Hepatocyte (in vitro differentiated cells): ENCODE measurements around the gene THSD4. TPM values are rescaled to one million over a fixed set of nuclear protein-coding genes. Genes with fewer than 3 reads are reported as not detected.

Experiments
- DNase-seq: peaks from one replicate; pipeline ENCODE4 v3.0.0-alpha.2; 2016; ENCODE audit warnings: low spot score
- H2AFZ ChIP-seq: fragments of 200-600 bp; sonication (generic); 2 replicates; pipeline ENCODE4 v1.6.0; 2016; ENCODE audit warnings: antibody characterized with exemption, mild to moderate bottlenecking
- H3K27ac ChIP-seq: fragments of 200-600 bp; sonication (generic); 2 replicates; pipeline ENCODE4 v1.5.1; 2016; ENCODE audit warnings: mild to moderate bottlenecking
- H3K27me3 ChIP-seq: fragments of 200-600 bp; sonication (generic); 2 replicates; pipeline ENCODE4 v1.6.1; 2016
- H3K36me3 ChIP-seq: fragments of 200-600 bp; sonication (generic); replicated peaks from 2 replicates; pipeline ENCODE4 v1.5.1; 2016; ENCODE audit warnings: low read depth; ENCODE audit not compliant: insufficient read depth
- H3K4me1 ChIP-seq: fragments of 200-600 bp; sonication (generic); 2 replicates; pipeline ENCODE4 v1.5.1; 2016; ENCODE audit warnings: mild to moderate bottlenecking, moderate library complexity; ENCODE audit not compliant: insufficient read depth
- H3K4me2 ChIP-seq: fragments of 200-600 bp; sonication (generic); 2 replicates; pipeline ENCODE4 v1.6.0; 2016
- H3K4me3 ChIP-seq: fragments of 200-600 bp; sonication (generic); 2 replicates; pipeline ENCODE4 v1.5.1; 2016; ENCODE audit warnings: mild to moderate bottlenecking
- H3K79me2 ChIP-seq: fragments of 200-600 bp; sonication (generic); 2 replicates; pipeline ENCODE4 v1.6.0; 2017; ENCODE audit warnings: mild to moderate bottlenecking
- H3K9me2 ChIP-seq: fragments of 200-600 bp; sonication (generic); replicated peaks from 2 replicates; pipeline ENCODE4 v1.6.0; 2017; ENCODE audit warnings: mild to moderate bottlenecking; ENCODE audit not compliant: insufficient read depth
- H3K9me3 ChIP-seq: fragments of 200-600 bp; sonication (generic); 2 replicates; pipeline ENCODE4 v1.5.1; 2016; ENCODE audit warnings: low read depth, mild to moderate bottlenecking
- H4K20me1 ChIP-seq: fragments of 200-600 bp; sonication (generic); 2 replicates; pipeline ENCODE4 v1.6.0; 2016; ENCODE audit warnings: mild to moderate bottlenecking; ENCODE audit not compliant: insufficient read depth, poor library complexity, severe bottlenecking
- EZH2 ChIP-seq: fragments of 200-600 bp; sonication (generic); IDR thresholded peaks from 2 replicates; pipeline ENCODE4 v1.6.1; 2016; ENCODE audit warnings: antibody characterized with exemption, mild to moderate bottlenecking, borderline replicate concordance
- EZH2phosphoT487 ChIP-seq: fragments of 200-600 bp; sonication (generic); IDR thresholded peaks from one replicate; pipeline ENCODE4 v1.6.1; 2018; ENCODE audit warnings: antibody characterized with exemption, mild to moderate bottlenecking, low read depth, moderate library complexity; ENCODE audit not compliant: unreplicated experiment, severe bottlenecking
- WGBS: methylation state at CpG from one replicate; pipeline ENCODE4 v1.1.6; 2016; ENCODE audit warnings: low lambda C conversion rate; ENCODE audit errors: missing lambda C conversion rate; 5-methylcytosine and 5-hydroxymethylcytosine counted together
- polyA plus RNA-seq: library from polyadenylated mRNA; unstranded; fragments of >200 nt; fragmentation: Nextera tagmentation; extraction: Ambion mirVana; gene quantifications from 2 replicates; pipeline ENCODE4 v1.2.1, GENCODE V29; 2016
- total RNA-seq: library from RNA; depleted of rRNA; stranded (reverse); fragments of >200 nt; gene quantifications from 2 replicates; pipeline ENCODE4 v1.2.3, GENCODE V29; 2014
- TF ChIP-seq, protein P1 (sequence below): fragments of 200-600 bp; sonication (generic); IDR thresholded peaks from 2 replicates; pipeline ENCODE4 v1.5.1; 2016; ENCODE audit warnings: antibody characterized with exemption, mild to moderate bottlenecking; ENCODE audit not compliant: poor library complexity

Gene THSD4
- total and polyA plus RNA-seq, 2 experiments from 2014 or later: 4.3 to 7.0 TPM

DNA sequence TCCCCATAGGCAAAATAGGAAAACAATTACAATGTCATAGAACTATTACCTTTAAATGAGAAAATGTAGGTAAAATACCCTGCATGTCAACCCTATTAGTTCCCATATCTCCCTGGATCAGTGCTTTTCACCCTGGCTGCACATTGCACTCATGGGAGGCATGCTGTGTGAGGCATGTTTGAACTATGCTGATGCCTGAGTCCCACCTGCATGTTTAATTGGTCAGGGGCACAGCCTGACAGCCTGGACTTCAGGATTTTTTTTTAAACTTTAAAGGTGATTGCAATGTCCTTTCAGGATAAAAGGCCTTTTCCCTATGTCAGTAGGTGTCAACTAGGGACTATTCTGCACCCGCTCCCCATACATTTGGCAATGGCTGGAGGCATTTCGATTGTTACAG, 559.1 kb downstream of the THSD4 start:
- WGBS: 98% methylated on average over 2 of the region's 2 CpGs

DNA sequence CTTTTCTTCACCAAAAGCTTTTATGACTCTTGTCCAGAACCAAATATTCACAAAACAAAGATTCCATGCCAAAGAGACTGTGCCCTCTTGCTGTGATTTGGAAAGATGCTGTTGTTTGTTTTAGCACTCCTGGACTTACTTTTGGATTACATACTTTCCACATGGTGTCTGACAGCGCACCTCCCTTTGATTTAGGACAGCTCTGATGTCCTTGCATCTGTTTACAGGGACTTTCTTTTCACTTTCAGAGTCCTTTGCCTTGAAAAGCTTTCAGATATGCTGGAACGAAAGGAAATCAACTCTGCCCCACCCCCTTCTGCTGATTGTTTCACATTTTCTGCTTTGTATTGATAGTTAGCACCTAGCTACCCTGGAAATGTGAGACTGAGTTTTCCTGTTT, 562.1 kb downstream of the THSD4 start:
- H3K36me3 ChIP-seq: no peaks in the 10 kb centered on the region
- H3K4me3 ChIP-seq: no peak overlapping the region
- no peak for DNase-seq
- H3K27ac ChIP-seq: no peak overlapping the region
- no peaks in the 10 kb centered on the region for H3K79me2 ChIP-seq
- no peaks in the 10 kb centered on the region for H3K9me3 ChIP-seq
- no peaks in the 10 kb centered on the region for H4K20me1 ChIP-seq
- H3K27me3 ChIP-seq: no peaks in the 10 kb centered on the region
- WGBS: 45% methylated on average over 2 of the region's 2 CpGs
- H3K9me2 ChIP-seq: no peaks in the 10 kb centered on the region
- no peak for TF ChIP-seq EZH2phosphoT487
- no peak for TF ChIP-seq EZH2
- TF ChIP-seq, protein P1, sequence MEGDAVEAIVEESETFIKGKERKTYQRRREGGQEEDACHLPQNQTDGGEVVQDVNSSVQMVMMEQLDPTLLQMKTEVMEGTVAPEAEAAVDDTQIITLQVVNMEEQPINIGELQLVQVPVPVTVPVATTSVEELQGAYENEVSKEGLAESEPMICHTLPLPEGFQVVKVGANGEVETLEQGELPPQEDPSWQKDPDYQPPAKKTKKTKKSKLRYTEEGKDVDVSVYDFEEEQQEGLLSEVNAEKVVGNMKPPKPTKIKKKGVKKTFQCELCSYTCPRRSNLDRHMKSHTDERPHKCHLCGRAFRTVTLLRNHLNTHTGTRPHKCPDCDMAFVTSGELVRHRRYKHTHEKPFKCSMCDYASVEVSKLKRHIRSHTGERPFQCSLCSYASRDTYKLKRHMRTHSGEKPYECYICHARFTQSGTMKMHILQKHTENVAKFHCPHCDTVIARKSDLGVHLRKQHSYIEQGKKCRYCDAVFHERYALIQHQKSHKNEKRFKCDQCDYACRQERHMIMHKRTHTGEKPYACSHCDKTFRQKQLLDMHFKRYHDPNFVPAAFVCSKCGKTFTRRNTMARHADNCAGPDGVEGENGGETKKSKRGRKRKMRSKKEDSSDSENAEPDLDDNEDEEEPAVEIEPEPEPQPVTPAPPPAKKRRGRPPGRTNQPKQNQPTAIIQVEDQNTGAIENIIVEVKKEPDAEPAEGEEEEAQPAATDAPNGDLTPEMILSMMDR: no peak
- H3K4me1 ChIP-seq: peaks cover 32% of the 10 kb centered on the region
- no peak overlapping the region for H2AFZ ChIP-seq
- H3K4me2 ChIP-seq: no peak overlapping the region

More for the DNA sequence above, 559.1 kb downstream of the THSD4 start:
- Histone ChIP-seq H3K4me1 (peaks cover 20% of the 10 kb centered on the region), H3K36me3 (no peaks in the 10 kb centered on the region), H4K20me1 (no peaks in the 10 kb centered on the region), H2AFZ (no peak overlapping the region), H3K79me2 (no peaks in the 10 kb centered on the region), H3K9me2 (no peaks in the 10 kb centered on the region), H3K4me3 (no peak overlapping the region), H3K27ac (no peak overlapping the region), H3K9me3 (no peaks in the 10 kb centered on the region), H3K4me2 (no peak overlapping the region), H3K27me3 (no peaks in the 10 kb centered on the region)
- TF ChIP-seq EZH2: no peak
- TF ChIP-seq, protein P1: no peak
- TF ChIP-seq EZH2phosphoT487: no peak
- DNase-seq: no peak

DNA sequence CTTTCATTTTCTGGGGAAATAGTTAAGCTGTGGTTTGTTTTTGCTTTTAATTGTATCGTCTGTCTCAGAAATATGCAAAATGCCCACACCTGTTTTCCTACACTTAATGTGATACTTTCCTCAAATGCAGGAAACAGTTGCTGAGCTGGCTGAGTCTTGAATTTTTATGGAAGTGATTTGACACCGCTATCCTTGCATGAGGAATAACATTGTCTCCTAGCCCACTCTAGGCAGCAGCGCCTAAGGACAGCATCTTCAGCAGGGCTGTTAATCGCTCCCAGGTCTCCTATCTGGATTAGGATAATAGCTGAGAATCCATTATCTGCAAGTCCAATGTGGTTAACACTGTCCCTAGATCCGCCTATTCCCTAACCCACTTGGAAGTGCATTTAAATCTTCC, 562.5 kb downstream of the THSD4 start:
- H3K36me3 ChIP-seq: no peaks in the 10 kb centered on the region
- no peaks in the 10 kb centered on the region for H3K9me3 ChIP-seq
- no peaks in the 10 kb centered on the region for H3K27me3 ChIP-seq
- H3K4me3 ChIP-seq: no peak overlapping the region
- H3K4me1 ChIP-seq: peaks cover 32% of the 10 kb centered on the region
- no peak overlapping the region for H3K4me2 ChIP-seq
- no peak for DNase-seq
- H4K20me1 ChIP-seq: no peaks in the 10 kb centered on the region
- no peak overlapping the region for H3K27ac ChIP-seq
- no peaks in the 10 kb centered on the region for H3K79me2 ChIP-seq
- TF ChIP-seq, protein P1: no peak
- TF ChIP-seq EZH2phosphoT487: no peak
- no peak for TF ChIP-seq EZH2
- H2AFZ ChIP-seq: no peak overlapping the region
- 52% methylated on average over 5 of the region's 5 CpGs for WGBS
- H3K9me2 ChIP-seq: no peaks in the 10 kb centered on the region

DNA sequence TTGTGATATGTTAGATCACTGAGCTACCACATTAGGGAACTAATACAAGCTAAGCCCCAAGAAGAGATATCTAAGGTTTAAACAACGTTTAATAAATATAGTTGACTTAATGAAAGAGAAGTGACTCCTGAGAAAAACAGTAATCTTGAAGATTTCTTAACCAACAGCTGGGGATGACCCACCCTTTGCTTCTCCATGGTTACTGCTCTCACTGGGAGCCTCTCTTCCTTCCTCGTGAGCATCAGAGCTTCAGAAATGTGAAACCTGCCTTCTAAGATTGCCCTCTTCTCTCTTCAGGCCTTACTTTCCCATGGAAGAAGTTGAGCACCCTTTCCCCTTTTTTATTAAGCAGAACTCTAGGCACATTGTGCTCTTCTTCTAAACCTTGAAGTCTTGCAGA, 562.9 kb downstream of the THSD4 start:
- Histone ChIP-seq H2AFZ (no peak overlapping the region), H3K27ac (no peak overlapping the region), H3K4me2 (no peak overlapping the region), H3K27me3 (no peaks in the 10 kb centered on the region), H3K4me1 (peaks cover 32% of the 10 kb centered on the region), H3K36me3 (no peaks in the 10 kb centered on the region), H3K9me2 (no peaks in the 10 kb centered on the region), H3K9me3 (no peaks in the 10 kb centered on the region), H3K79me2 (no peaks in the 10 kb centered on the region), H4K20me1 (no peaks in the 10 kb centered on the region), H3K4me3 (no peak overlapping the region)
- WGBS: 40% methylated on average over 2 of the region's 2 CpGs
- DNase-seq: no peak
- TF ChIP-seq EZH2 (no peak), EZH2phosphoT487 (no peak)
- TF ChIP-seq, protein P1: no peak
